PC-3 (cell line): ENCODE results near the gene DCDC2.

Experiments
- EZH2 ChIP-seq: fragments of 300-600 bp; sonication (generic); IDR thresholded peaks from one replicate; pipeline ENCODE4 v1.6.1; 2017; ENCODE audit warnings: antibody characterized with exemption, mild to moderate bottlenecking, low read length; ENCODE audit not compliant: unreplicated experiment
- TF ChIP-seq, protein P1 (sequence below): fragments of 300-600 bp; sonication (generic); conservative IDR thresholded peaks from 2 replicates; pipeline ENCODE4 v1.5.1; 2017; ENCODE audit warnings: antibody characterized with exemption, low read depth, mild to moderate bottlenecking, low read length

DNA sequence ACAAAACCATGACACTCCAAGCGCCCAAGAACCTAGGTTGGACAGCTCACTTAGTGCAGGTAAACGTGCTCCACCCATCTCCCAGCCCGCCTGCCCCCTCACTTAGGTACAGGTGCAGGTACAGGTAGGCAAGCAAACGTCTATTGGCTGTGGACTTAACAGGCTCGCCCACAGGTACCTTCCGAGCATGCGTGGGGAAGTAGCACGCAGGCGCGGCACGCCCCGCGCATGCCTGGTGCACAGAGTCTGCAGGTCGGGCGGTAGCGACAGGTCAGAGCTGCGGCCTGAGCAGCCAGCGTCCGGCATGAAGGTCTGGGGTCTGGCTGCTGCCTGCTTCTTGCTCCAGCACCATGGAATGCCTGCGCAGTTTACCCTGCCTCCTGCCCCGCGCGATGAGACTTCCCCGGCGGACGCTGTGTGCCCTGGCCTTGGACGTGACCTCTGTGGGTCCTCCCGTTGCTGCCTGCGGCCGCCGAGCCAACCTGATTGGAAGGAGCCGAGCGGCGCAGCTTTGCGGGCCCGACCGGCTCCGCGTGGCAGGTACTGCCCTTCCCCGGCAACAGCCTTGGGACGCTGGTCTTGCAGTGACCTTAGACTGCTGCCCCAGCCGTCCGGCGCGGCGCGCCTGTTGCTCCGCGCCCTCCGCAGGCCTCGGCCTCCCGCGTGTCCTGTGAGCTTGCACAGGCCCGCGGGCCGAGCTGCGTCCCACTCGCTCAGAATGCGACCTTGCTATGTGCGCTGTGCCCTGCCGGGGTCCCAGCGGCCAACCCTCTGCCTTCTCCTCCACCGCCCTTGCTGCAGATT, 45.0 kb upstream of the DCDC2 start, which contains the start of gene MRS2:
- TF ChIP-seq, protein P1, sequence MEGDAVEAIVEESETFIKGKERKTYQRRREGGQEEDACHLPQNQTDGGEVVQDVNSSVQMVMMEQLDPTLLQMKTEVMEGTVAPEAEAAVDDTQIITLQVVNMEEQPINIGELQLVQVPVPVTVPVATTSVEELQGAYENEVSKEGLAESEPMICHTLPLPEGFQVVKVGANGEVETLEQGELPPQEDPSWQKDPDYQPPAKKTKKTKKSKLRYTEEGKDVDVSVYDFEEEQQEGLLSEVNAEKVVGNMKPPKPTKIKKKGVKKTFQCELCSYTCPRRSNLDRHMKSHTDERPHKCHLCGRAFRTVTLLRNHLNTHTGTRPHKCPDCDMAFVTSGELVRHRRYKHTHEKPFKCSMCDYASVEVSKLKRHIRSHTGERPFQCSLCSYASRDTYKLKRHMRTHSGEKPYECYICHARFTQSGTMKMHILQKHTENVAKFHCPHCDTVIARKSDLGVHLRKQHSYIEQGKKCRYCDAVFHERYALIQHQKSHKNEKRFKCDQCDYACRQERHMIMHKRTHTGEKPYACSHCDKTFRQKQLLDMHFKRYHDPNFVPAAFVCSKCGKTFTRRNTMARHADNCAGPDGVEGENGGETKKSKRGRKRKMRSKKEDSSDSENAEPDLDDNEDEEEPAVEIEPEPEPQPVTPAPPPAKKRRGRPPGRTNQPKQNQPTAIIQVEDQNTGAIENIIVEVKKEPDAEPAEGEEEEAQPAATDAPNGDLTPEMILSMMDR = no peak
- no peak for TF ChIP-seq EZH2
